PC-3 (cell line): Measurements from ENCODE around the gene PHF24.

Experiments used
- EZH2 ChIP-seq: fragments of 300-600 bp; sonication (generic); IDR thresholded peaks from one replicate; pipeline ENCODE4 v1.6.1; 2017; ENCODE audit warnings: antibody characterized with exemption, mild to moderate bottlenecking, low read length; ENCODE audit not compliant: unreplicated experiment
- EZH2phosphoT487 ChIP-seq: fragments of 300-600 bp; sonication (generic); IDR thresholded peaks from 2 replicates; pipeline ENCODE4 v1.6.1; 2018; ENCODE audit warnings: mild to moderate bottlenecking, antibody characterized with exemption, low read length, borderline replicate concordance
- TF ChIP-seq, protein P1 (sequence below): fragments of 300-600 bp; sonication (generic); conservative IDR thresholded peaks from 2 replicates; pipeline ENCODE4 v1.5.1; 2017; ENCODE audit warnings: antibody characterized with exemption, low read depth, mild to moderate bottlenecking, low read length

GRCh38 chr9:35026671-35027070 is 68.6 kb downstream of the PHF24 start:
- TF ChIP-seq, protein P1, sequence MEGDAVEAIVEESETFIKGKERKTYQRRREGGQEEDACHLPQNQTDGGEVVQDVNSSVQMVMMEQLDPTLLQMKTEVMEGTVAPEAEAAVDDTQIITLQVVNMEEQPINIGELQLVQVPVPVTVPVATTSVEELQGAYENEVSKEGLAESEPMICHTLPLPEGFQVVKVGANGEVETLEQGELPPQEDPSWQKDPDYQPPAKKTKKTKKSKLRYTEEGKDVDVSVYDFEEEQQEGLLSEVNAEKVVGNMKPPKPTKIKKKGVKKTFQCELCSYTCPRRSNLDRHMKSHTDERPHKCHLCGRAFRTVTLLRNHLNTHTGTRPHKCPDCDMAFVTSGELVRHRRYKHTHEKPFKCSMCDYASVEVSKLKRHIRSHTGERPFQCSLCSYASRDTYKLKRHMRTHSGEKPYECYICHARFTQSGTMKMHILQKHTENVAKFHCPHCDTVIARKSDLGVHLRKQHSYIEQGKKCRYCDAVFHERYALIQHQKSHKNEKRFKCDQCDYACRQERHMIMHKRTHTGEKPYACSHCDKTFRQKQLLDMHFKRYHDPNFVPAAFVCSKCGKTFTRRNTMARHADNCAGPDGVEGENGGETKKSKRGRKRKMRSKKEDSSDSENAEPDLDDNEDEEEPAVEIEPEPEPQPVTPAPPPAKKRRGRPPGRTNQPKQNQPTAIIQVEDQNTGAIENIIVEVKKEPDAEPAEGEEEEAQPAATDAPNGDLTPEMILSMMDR: no peak
- TF ChIP-seq EZH2 (no peak), EZH2phosphoT487 (no peak)
